Ishikawa (cell line): ENCODE measurements around the gene NDUFAF2.

ENCODE experiments used
- CEBPB ChIP-seq: IDR thresholded peaks from 2 replicates; pipeline ENCODE4 v1.6.1; 2012
- CREB1 ChIP-seq: IDR thresholded peaks from 2 replicates; pipeline ENCODE4 v1.6.1; 2012; ENCODE audit warnings: low read depth
- EGR1 ChIP-seq: IDR thresholded peaks from 2 replicates; pipeline ENCODE4 v1.6.1; 2012
- EP300 ChIP-seq: IDR thresholded peaks from 2 replicates; pipeline ENCODE4 v1.6.1; 2012; ENCODE audit warnings: borderline replicate concordance
- FOXM1 ChIP-seq: IDR thresholded peaks from 2 replicates; pipeline ENCODE4 v1.6.1; 2012; ENCODE audit warnings: low read depth, borderline replicate concordance
- NFIC ChIP-seq: IDR thresholded peaks from 2 replicates; pipeline ENCODE4 v1.6.1; 2012
- RAD21 ChIP-seq: IDR thresholded peaks from 2 replicates; pipeline ENCODE4 v1.6.1; 2012; ENCODE audit warnings: low read depth
- TAF1 ChIP-seq: IDR thresholded peaks from 2 replicates; pipeline ENCODE4 v1.6.1; 2012; ENCODE audit warnings: low read depth, mild to moderate bottlenecking
- TCF12 ChIP-seq: IDR thresholded peaks from 2 replicates; pipeline ENCODE4 v1.6.1; 2012; ENCODE audit warnings: low read depth
- TEAD4 ChIP-seq: IDR thresholded peaks from 2 replicates; pipeline ENCODE4 v1.6.1; 2012
- YY1 ChIP-seq: IDR thresholded peaks from 2 replicates; pipeline ENCODE4 v1.6.1; 2012; ENCODE audit warnings: low read depth
- ZBTB7A ChIP-seq: IDR thresholded peaks from 2 replicates; pipeline ENCODE4 v1.6.1; 2012; ENCODE audit warnings: low read depth
- TF ChIP-seq, protein P1 (sequence below): IDR thresholded peaks from 2 replicates; pipeline ENCODE4 v1.6.1; 2012
- TF ChIP-seq, protein P2 (sequence below): IDR thresholded peaks from 2 replicates; pipeline ENCODE4 v1.6.1; 2012
- TF ChIP-seq, protein P3 (sequence below): IDR thresholded peaks from 2 replicates; pipeline ENCODE4 v1.6.1; 2012; ENCODE audit warnings: low read depth, mild to moderate bottlenecking

Gene NDUFAF2

GRCh38 chr5:61076626-61077025 is 131.6 kb downstream of the NDUFAF2 start:
- TF ChIP-seq, protein P1, sequence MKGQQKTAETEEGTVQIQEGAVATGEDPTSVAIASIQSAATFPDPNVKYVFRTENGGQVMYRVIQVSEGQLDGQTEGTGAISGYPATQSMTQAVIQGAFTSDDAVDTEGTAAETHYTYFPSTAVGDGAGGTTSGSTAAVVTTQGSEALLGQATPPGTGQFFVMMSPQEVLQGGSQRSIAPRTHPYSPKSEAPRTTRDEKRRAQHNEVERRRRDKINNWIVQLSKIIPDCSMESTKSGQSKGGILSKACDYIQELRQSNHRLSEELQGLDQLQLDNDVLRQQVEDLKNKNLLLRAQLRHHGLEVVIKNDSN = no peak
- TF ChIP-seq TAF1 = no peak
- TF ChIP-seq FOXM1 = no peak
- TF ChIP-seq NFIC = no peak
- TF ChIP-seq ZBTB7A = no peak

DNA sequence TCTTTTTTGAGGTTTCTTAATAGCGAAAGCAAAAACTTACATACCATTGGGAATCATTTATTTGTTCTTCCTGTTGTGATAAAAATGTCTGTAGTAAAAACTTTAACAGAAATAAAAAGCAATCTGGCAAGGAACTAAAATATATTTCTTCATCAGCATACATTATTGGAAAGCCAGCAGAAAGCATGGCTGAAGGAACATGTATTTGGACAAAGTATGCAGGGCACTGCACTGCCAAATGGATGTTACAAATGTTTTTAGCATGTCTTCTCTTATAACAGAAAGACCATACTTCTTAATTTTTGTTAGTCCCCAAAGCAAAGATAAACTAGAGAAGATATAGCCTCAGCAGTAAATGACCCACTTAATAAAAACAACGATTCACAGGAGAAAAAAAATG is 136.7 kb downstream of the NDUFAF2 start:
- TF ChIP-seq CREB1 (no peak), CEBPB (no peak)
- TF ChIP-seq, protein P2, sequence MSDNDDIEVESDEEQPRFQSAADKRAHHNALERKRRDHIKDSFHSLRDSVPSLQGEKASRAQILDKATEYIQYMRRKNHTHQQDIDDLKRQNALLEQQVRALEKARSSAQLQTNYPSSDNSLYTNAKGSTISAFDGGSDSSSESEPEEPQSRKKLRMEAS = no peak

DNA sequence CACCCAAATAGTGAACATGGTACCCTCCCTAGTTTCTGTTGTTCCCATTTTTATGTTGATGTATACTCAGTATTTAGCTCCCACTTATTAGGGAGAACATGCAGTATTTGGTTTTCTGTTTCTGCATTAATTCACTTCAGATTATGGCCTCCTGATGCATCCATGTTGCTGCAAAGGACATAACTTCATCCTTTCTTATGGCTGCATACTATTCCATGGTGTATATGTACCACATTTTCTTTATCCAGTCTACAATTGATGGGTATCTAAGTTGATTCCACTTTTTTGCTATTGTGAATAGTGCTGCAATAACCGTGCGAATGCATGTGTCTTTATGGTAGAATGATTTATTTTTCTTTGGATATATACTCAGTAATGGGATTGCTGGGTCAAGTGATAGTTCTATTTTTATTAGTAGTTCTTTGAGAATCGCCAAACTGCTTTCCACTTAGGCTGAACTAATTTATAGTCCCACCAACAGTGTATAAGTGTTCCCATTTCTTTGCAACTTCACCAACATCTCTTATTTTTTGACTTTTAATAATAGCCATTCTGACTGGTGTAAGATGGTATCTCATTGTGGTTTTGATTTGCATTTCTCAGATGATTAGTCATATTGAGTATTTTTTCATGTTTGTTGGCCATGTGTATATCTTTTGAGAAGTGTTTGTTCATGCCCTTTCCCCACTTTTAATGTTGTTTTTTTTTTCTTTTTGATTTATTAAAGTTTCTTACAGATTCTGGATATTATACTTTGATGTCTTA is 137.7 kb downstream of the NDUFAF2 start:
- TF ChIP-seq TCF12 (no peak), CEBPB (no peak), EP300 (no peak), NFIC (no peak), CREB1 (no peak), ZBTB7A (no peak), RAD21 (no peak), TEAD4 (no peak), TAF1 (no peak), FOXM1 (no peak), YY1 (no peak), EGR1 (no peak)
- TF ChIP-seq, protein P2 = no peak
- TF ChIP-seq, protein P3, sequence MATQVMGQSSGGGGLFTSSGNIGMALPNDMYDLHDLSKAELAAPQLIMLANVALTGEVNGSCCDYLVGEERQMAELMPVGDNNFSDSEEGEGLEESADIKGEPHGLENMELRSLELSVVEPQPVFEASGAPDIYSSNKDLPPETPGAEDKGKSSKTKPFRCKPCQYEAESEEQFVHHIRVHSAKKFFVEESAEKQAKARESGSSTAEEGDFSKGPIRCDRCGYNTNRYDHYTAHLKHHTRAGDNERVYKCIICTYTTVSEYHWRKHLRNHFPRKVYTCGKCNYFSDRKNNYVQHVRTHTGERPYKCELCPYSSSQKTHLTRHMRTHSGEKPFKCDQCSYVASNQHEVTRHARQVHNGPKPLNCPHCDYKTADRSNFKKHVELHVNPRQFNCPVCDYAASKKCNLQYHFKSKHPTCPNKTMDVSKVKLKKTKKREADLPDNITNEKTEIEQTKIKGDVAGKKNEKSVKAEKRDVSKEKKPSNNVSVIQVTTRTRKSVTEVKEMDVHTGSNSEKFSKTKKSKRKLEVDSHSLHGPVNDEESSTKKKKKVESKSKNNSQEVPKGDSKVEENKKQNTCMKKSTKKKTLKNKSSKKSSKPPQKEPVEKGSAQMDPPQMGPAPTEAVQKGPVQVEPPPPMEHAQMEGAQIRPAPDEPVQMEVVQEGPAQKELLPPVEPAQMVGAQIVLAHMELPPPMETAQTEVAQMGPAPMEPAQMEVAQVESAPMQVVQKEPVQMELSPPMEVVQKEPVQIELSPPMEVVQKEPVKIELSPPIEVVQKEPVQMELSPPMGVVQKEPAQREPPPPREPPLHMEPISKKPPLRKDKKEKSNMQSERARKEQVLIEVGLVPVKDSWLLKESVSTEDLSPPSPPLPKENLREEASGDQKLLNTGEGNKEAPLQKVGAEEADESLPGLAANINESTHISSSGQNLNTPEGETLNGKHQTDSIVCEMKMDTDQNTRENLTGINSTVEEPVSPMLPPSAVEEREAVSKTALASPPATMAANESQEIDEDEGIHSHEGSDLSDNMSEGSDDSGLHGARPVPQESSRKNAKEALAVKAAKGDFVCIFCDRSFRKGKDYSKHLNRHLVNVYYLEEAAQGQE = no peak
- TF ChIP-seq, protein P1 = no peak

DNA sequence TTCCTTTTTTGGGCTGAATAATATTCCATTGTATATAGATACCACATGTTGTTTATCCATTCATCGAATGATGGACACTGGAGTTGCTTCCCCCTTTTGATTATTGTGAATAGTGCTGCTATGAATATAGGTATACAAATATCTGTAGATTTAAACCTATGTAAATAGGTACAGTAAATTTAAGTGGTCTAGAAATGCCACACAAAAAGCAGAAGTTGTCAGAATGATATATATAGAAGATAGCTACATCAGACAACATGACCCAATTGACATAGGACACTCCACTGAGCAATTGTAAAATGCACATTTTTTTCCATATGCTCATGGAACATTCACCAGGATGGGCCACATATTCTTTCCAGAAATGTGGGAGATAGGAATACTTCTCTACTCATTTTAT is 139.7 kb downstream of the NDUFAF2 start:
- TF ChIP-seq YY1 = no peak
- TF ChIP-seq RAD21 = no peak
- TF ChIP-seq, protein P1 = no peak

GRCh38 chr5:61085885-61086284 is 140.9 kb downstream of the NDUFAF2 start:
- TF ChIP-seq, protein P2 = no peak
- TF ChIP-seq EGR1 (no peak), NFIC (no peak), EP300 (no peak), YY1 (no peak), ZBTB7A (no peak), TEAD4 (no peak), RAD21 (no peak), TAF1 (no peak), CEBPB (no peak), CREB1 (no peak), TCF12 (no peak)
- TF ChIP-seq, protein P1 = no peak
- TF ChIP-seq, protein P3 = no peak
